Measurements from ENCODE around the gene COMMD4.
"Not testable (repeated sequence)": the region's sequence is repeated elsewhere in the genome, so short reads cannot be mapped to it uniquely, and the experiment has no call there.

COMMD4 gene

DNA sequence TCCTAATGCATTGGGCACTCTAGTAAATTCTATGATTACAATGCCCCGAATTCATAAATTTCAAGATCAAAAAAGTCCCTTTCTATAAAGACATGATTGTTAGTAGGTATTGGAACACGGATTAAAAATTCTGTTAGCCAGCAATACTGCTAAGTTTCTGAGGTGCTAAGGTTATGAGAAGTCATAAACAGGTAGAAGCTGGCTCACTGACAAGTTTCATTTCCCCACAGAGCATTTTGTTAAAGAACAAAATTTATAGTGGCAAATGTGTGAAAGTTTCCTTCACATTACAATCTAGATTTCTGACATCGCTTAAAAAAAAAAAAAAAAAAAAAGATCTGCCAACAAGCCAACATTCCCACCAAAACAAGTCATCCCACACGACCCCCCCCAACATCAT, 44.9 kb downstream of the COMMD4 start:
- DNase-seq (ENCODE audit: low spot score) = no peak

DNA sequence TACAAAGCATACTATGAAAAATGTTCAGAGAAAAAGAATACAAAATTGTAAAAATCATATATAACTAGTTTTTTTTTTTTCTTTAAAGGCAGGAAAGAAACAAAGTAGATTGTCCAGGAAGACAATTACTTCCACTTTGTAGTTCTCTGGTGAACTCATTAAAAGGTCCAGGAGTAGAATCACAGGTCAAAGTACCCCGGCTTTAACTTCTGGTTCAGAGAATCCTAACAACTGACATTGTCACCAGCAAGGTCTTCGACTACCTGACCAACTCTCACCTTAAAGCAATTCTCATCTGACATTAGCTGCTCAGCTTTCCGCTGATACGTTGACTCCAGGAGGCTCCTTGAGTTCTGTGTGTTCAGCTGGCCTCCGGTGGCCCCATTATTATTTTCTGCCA, 48.1 kb downstream of the COMMD4 start:
- DNase-seq (ENCODE audit: low spot score) = not testable (repeated sequence)
